Spleen (tissue), 7 donors: ENCODE data around the gene CEP57.

Source experiments
- POLR2A ChIP-seq, 3 donors: fragments of 450-650 bp; IDR thresholded peaks; one replicate each; pipeline ENCODE4 v1.5.1; 2017; ENCODE audit warnings: antibody characterized with exemption in 3 of 3, mild to moderate bottlenecking in 1 of 3
- POLR2AphosphoS5 ChIP-seq, 3 donors: sonication (generic); formaldehyde crosslinking; IDR thresholded peaks; one replicate each; pipeline ENCODE4 v1.5.1; 2017; ENCODE audit warnings: antibody characterized with exemption in 3 of 3
- TF ChIP-seq, protein P1 (sequence below), 11 experiments: fragments of 200-600 bp in 7 of 11; fragments of 450-650 bp in 4 of 11; sonication (generic) in 4 of 11; IDR thresholded peaks in 8 of 11; conservative IDR thresholded peaks in 3 of 11; 1 replicate in 7 of 11; 2 replicates in 4 of 11; pipeline versions ENCODE4 v1.4.0 to v1.8.0; 2016 to 2021; ENCODE audit warnings: antibody characterized with exemption in 11 of 11, inconsistent platforms in 4 of 11, mild to moderate bottlenecking in 1 of 11
- donor health status: DM: no; HTN: no; CAD: no; lungs with moderate emphysema.
- donor health status: DM: no; HTN: no; CAD: no.
- donor health status: DM: no; HTN: no; CAD: no.

DNA sequence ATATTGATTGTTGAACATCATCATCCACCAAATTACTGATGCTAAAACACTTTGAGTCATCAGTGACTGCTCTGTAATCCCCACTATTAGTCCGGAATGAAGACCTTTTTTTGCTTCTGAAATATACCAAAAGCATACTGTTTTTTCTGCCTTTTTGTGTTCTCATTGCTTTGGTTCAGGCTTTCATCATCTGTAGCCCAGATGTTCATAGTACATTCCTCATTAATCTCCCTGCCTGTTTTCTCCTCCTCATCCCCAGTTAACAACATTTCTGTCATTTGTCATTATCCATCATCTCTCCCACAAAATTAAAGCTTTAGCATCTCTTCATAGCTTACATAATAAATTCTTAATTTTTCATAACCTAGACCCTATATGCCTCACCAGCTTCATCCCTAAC lies 9.2 kb downstream of the CEP57 start:
- TF ChIP-seq, protein P1, sequence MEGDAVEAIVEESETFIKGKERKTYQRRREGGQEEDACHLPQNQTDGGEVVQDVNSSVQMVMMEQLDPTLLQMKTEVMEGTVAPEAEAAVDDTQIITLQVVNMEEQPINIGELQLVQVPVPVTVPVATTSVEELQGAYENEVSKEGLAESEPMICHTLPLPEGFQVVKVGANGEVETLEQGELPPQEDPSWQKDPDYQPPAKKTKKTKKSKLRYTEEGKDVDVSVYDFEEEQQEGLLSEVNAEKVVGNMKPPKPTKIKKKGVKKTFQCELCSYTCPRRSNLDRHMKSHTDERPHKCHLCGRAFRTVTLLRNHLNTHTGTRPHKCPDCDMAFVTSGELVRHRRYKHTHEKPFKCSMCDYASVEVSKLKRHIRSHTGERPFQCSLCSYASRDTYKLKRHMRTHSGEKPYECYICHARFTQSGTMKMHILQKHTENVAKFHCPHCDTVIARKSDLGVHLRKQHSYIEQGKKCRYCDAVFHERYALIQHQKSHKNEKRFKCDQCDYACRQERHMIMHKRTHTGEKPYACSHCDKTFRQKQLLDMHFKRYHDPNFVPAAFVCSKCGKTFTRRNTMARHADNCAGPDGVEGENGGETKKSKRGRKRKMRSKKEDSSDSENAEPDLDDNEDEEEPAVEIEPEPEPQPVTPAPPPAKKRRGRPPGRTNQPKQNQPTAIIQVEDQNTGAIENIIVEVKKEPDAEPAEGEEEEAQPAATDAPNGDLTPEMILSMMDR (IDR thresholded peaks at IDR 0.05 in 8 of 11, conservative IDR thresholded peaks at IDR 0.05 in 3 of 11), result no peak
- no peak for TF ChIP-seq POLR2AphosphoS5 (IDR thresholded peaks at IDR 0.05)
- TF ChIP-seq POLR2A (IDR thresholded peaks at IDR 0.05), result no peak
